ENCODE data around the gene NENF. TPM values are rescaled to one million over a fixed set of nuclear protein-coding genes. Genes with fewer than 3 reads are reported as not detected.

NENF gene
- total and polyA plus RNA-seq, 10 of the 15 experiments (the other 5 are each of a cell fraction or from before 2014, with no cell fraction given) = 5.1 to 83.4 (median 42.7) TPM

GRCh38 chr1:212489284-212489859 lies 56.7 kb downstream of the NENF start:
- Histone ChIP-seq H3K27me3 (replicated peaks in 1 of 2; ENCODE audit: control insufficient read depth in 2 of 2, insufficient read depth in 2 of 2, low read length in 1 of 2) (no peaks in the 10 kb centered on the region), H3K79me2 (ENCODE audit: control insufficient read depth, insufficient read depth, low read length) (no peaks in the 10 kb centered on the region), H2AFZ (ENCODE audit: control insufficient read depth, low read depth, low read length) (no peak overlapping the region), H3K4me1 (ENCODE audit: control insufficient read depth, insufficient read depth, low read length) (no peaks in the 10 kb centered on the region), H3K9ac (ENCODE audit: control insufficient read depth, insufficient read depth, low read length) (no peak overlapping the region), H4K20me1 (ENCODE audit: control insufficient read depth, insufficient read depth) (no peaks in the 10 kb centered on the region), H3K9me3 (replicated peaks; ENCODE audit: control insufficient read depth, insufficient read depth, low read length) (no peaks in the 10 kb centered on the region), H3K4me3 (no peak overlapping the region), H3K27ac (ENCODE audit: control insufficient read depth, insufficient read depth) (no peak overlapping the region), H3K36me3 (ENCODE audit: control insufficient read depth in 2 of 2, insufficient read depth in 2 of 2, low read length in 1 of 2) (no peaks in the 10 kb centered on the region), H3K4me2 (ENCODE audit: control insufficient read depth, insufficient read depth) (no peak overlapping the region)
- in situ Hi-C loops (cut with MboI) = no loop called here
- 99% methylated on average over 4 of the region's 4 CpGs for WGBS (ENCODE audit: insufficient coverage, insufficient replicate concordance, low lambda C conversion rate, missing lambda C conversion rate)
- FAIRE-seq (no peak), ATAC-seq (no peak), DNase-seq (ENCODE audit: low read depth, low spot score) (no peak)
- intact Hi-C loops (cut with micrococcal nuclease; ENCODE audit: unreplicated experiment) = no loop called here
- ChIA-PET RAD21 (ENCODE audit: unreplicated experiment) (interaction anchor here (0.8 to 3.5 kb wide), 8 partner anchors 9 to 176 kb away, joined by 3 to 22 read pairs (median 4); no protein-coding TSS in a partner anchor), SMC1A (ENCODE audit: uncharacterized antibody, unreplicated experiment) (interaction anchor here (0.7 to 4.7 kb wide), 9 partner anchors 8 to 292 kb away, joined by 3 to 42 read pairs (median 4); no protein-coding TSS in a partner anchor), CTCF (interaction anchor here (0.6 to 3.4 kb wide), 10 partner anchors 9 to 454 kb away, joined by 3 to 29 read pairs (median 5); partner anchors contain the start of genes DTL and INTS7), POLR2A (interaction anchor here (1.2 to 1.7 kb wide), 2 partner anchors 8 to 9 kb away, joined by 5 to 6 read pairs; no protein-coding TSS in a partner anchor)
- no TSS peak for BruUV-seq (replicated peaks)
- no peak for TF ChIP-seq ESRRA (IDR thresholded peaks at IDR 0.05; ENCODE audit: low read length)

GRCh38 chr1:212490276-212490675 lies 57.6 kb downstream of the NENF start:
- Histone ChIP-seq H2AFZ (ENCODE audit: control insufficient read depth, low read depth, low read length) (no peak overlapping the region), H3K9ac (ENCODE audit: control insufficient read depth, insufficient read depth, low read length) (no peak overlapping the region), H3K36me3 (ENCODE audit: control insufficient read depth in 2 of 2, insufficient read depth in 2 of 2, low read length in 1 of 2) (no peaks in the 10 kb centered on the region), H3K27me3 (replicated peaks in 1 of 2; ENCODE audit: control insufficient read depth in 2 of 2, insufficient read depth in 2 of 2, low read length in 1 of 2) (no peaks in the 10 kb centered on the region), H3K27ac (ENCODE audit: control insufficient read depth, insufficient read depth) (no peak overlapping the region), H3K4me2 (ENCODE audit: control insufficient read depth, insufficient read depth) (no peak overlapping the region), H3K9me3 (replicated peaks; ENCODE audit: control insufficient read depth, insufficient read depth, low read length) (no peaks in the 10 kb centered on the region), H3K4me3 (no peak overlapping the region), H3K79me2 (ENCODE audit: control insufficient read depth, insufficient read depth, low read length) (no peaks in the 10 kb centered on the region), H3K4me1 (ENCODE audit: control insufficient read depth, insufficient read depth, low read length) (no peaks in the 10 kb centered on the region), H4K20me1 (ENCODE audit: control insufficient read depth, insufficient read depth) (no peaks in the 10 kb centered on the region)
- intact Hi-C loops (cut with micrococcal nuclease; ENCODE audit: unreplicated experiment) (no loop called here), in situ Hi-C loops (cut with MboI) (no loop called here)
- DNase-seq (ENCODE audit: low read depth, low spot score) (no peak), FAIRE-seq (no peak), ATAC-seq (no peak)
- ChIA-PET RAD21 (ENCODE audit: unreplicated experiment) (interaction anchor here (1.1 to 3.5 kb wide), 4 partner anchors 8 to 281 kb away, joined by 3 to 22 read pairs (median 7); no protein-coding TSS in a partner anchor), SMC1A (ENCODE audit: uncharacterized antibody, unreplicated experiment) (interaction anchor here (1.1 to 4.7 kb wide), 2 partner anchors 7 to 11 kb away, joined by 5 to 42 read pairs; no protein-coding TSS in a partner anchor), POLR2A (interaction anchor here (1.2 kb wide), 1 partner anchor 9 kb away, joined by 6 read pairs; no protein-coding TSS in a partner anchor), CTCF (interaction anchor here (0.5 to 3.4 kb wide), 10 partner anchors 13 to 1633 kb away, joined by 3 to 29 read pairs (median 3); partner anchors contain the start of genes DTL and INTS7)
- 63% methylated on average over 2 of the region's 2 CpGs for WGBS (ENCODE audit: insufficient coverage, insufficient replicate concordance, low lambda C conversion rate, missing lambda C conversion rate)
- BruUV-seq (replicated peaks) = no TSS peak
- TF ChIP-seq CEBPB (IDR thresholded peaks at IDR 0.05; ENCODE audit: borderline replicate concordance in 1 of 2, low read depth in 2 of 2, low read length in 2 of 2) = no peak
- no peak for TF ChIP-seq SREBF2 (IDR thresholded peaks at IDR 0.05; ENCODE audit: low read length)
- no peak for TF ChIP-seq PAX5 (IDR thresholded peaks at IDR 0.05; ENCODE audit: borderline replicate concordance, low read depth, low read length)
- no peak for TF ChIP-seq SP1 (IDR thresholded peaks at IDR 0.05; ENCODE audit: low read depth, low read length)
- no peak for TF ChIP-seq NFYA (IDR thresholded peaks at IDR 0.05; ENCODE audit: borderline replicate concordance, low read depth, low read length)
- TF ChIP-seq EZH2 (IDR thresholded peaks at IDR 0.05; ENCODE audit: borderline replicate concordance, control insufficient read depth, low read depth, low read length) = no peak
- TF ChIP-seq ZNF207 (IDR thresholded peaks at IDR 0.05; ENCODE audit: borderline replicate concordance) = no peak
- no peak for TF ChIP-seq NFIC (IDR thresholded peaks at IDR 0.05; ENCODE audit: low read depth, low read length)
- no peak for TF ChIP-seq CHD4 (IDR thresholded peaks at IDR 0.05)
- TF ChIP-seq RBBP5 (conservative IDR thresholded peaks at IDR 0.05) = no peak
- TF ChIP-seq E2F4 (IDR thresholded peaks at IDR 0.05; ENCODE audit: low read depth, low read length) = no peak
- TF ChIP-seq HDAC2 (IDR thresholded peaks at IDR 0.05) = no peak
- TF ChIP-seq TBL1XR1 (IDR thresholded peaks at IDR 0.05; ENCODE audit: low read depth, low read length) = no peak
- TF ChIP-seq RFX5 (IDR thresholded peaks at IDR 0.05; ENCODE audit: low read depth, low read length) = no peak
- TF ChIP-seq WRNIP1 (IDR thresholded peaks at IDR 0.05; ENCODE audit: borderline replicate concordance, low read depth, low read length) = no peak
- no peak for TF ChIP-seq MXI1 (IDR thresholded peaks at IDR 0.05; ENCODE audit: low read depth, low read length)

Measured in GM12878 (cell line).